ENCODE results near the gene ANXA1.

Gene ANXA1

GRCh38 chr9:73152543-73152844 is 829 bp downstream of the ANXA1 start:
- TF ChIP-seq POU2F2 (IDR thresholded peaks at IDR 0.05; ENCODE audit: low read depth, low read length): no peak
- TF ChIP-seq POLR2AphosphoS5 (IDR thresholded peaks at IDR 0.05; ENCODE audit: low read depth, low read length): no peak
- TF ChIP-seq PAX5 (IDR thresholded peaks at IDR 0.05; ENCODE audit: insufficient read depth, low read length, severe bottlenecking): no peak
- no peak for TF ChIP-seq SPI1 (IDR thresholded peaks at IDR 0.05; ENCODE audit: low read depth, low read length)
- no peak for TF ChIP-seq POLR2A (IDR thresholded peaks at IDR 0.05; ENCODE audit: low read depth, low read length)
- no peak for TF ChIP-seq TAF1 (IDR thresholded peaks at IDR 0.05; ENCODE audit: low read depth, low read length)
- no peak for DNase-seq (ENCODE audit: insufficient read length, low spot score)
- no peak for FAIRE-seq

DNA sequence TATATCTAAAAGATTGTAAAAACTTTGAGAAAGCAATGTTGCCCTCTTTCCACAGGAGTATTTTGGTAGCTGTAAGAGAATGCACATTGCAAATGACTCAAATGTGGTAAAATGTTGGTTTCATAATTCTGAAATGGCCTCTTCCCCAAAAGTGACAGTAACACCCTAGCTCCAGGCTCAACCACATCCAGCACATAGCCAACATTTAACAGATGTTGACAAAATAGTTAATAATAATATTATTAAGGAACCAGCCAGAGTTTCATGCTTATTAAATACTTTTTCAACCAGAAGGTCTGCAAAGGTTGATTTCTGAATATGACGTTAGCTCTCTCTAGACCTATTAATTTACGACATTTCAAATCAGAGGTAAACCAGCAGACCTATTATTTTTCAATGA is 1.3 kb downstream of the ANXA1 start:
- DNase-seq (ENCODE audit: insufficient read length, low spot score) (peak; percentile 3), FAIRE-seq (peak; percentile 84)
- TF ChIP-seq SPI1 (IDR thresholded peaks at IDR 0.05; ENCODE audit: low read depth, low read length): peak; percentile 68
- TF ChIP-seq POLR2AphosphoS5 (IDR thresholded peaks at IDR 0.05; ENCODE audit: low read depth, low read length): no peak

GRCh38 chr9:73153793-73154227 is 2.1 kb downstream of the ANXA1 start:
- FAIRE-seq: peak; percentile 23
- no peak for TF ChIP-seq POLR2AphosphoS5 (IDR thresholded peaks at IDR 0.05; ENCODE audit: low read depth, low read length)
- TF ChIP-seq PAX5 (IDR thresholded peaks at IDR 0.05; ENCODE audit: insufficient read depth, low read length, severe bottlenecking): no peak
- TF ChIP-seq POU2F2 (IDR thresholded peaks at IDR 0.05; ENCODE audit: low read depth, low read length): no peak
- TF ChIP-seq SPI1 (IDR thresholded peaks at IDR 0.05; ENCODE audit: low read depth, low read length): no peak
- TF ChIP-seq TAF1 (IDR thresholded peaks at IDR 0.05; ENCODE audit: low read depth, low read length): no peak
- TF ChIP-seq POLR2A (IDR thresholded peaks at IDR 0.05; ENCODE audit: low read depth, low read length): no peak
- DNase-seq (ENCODE audit: insufficient read length, low spot score): no peak

DNA sequence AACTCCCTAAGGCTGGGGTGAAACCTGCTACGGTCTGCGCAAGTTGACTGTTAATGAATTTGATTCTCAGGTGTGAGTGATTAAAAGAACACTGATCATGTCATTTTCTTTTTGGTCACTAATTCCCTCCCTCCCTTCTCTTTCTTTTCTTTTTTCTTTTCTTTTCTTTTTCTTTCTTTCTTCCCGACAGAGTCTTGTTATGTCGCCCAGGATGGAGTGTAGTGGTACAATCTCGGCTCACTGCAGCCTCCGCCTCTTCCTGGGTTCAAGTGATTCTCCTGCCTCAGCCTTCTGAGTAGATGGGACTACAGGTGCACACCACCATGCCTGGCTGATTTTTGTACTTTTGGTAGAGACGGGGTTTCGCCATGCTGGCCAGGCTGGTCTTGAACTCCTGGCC is 2.6 kb downstream of the ANXA1 start:
- DNase-seq (ENCODE audit: insufficient read length, low spot score) (no peak), FAIRE-seq (no peak)
- TF ChIP-seq POLR2AphosphoS5 (IDR thresholded peaks at IDR 0.05; ENCODE audit: low read depth, low read length): no peak
- no peak for TF ChIP-seq PAX5 (IDR thresholded peaks at IDR 0.05; ENCODE audit: insufficient read depth, low read length, severe bottlenecking)
- no peak for TF ChIP-seq POU2F2 (IDR thresholded peaks at IDR 0.05; ENCODE audit: low read depth, low read length)
- TF ChIP-seq POLR2A (IDR thresholded peaks at IDR 0.05; ENCODE audit: low read depth, low read length): no peak
- no peak for TF ChIP-seq TAF1 (IDR thresholded peaks at IDR 0.05; ENCODE audit: low read depth, low read length)
- TF ChIP-seq SPI1 (IDR thresholded peaks at IDR 0.05; ENCODE audit: low read depth, low read length): no peak

GRCh38 chr9:73154722-73155121 is 3.1 kb downstream of the ANXA1 start:
- FAIRE-seq (peak; percentile 59), DNase-seq (ENCODE audit: insufficient read length, low spot score) (no peak)
- TF ChIP-seq TAF1 (IDR thresholded peaks at IDR 0.05; ENCODE audit: low read depth, low read length) (no peak), PAX5 (IDR thresholded peaks at IDR 0.05; ENCODE audit: insufficient read depth, low read length, severe bottlenecking) (no peak), POLR2A (IDR thresholded peaks at IDR 0.05; ENCODE audit: low read depth, low read length) (no peak), SPI1 (IDR thresholded peaks at IDR 0.05; ENCODE audit: low read depth, low read length) (no peak), POLR2AphosphoS5 (IDR thresholded peaks at IDR 0.05; ENCODE audit: low read depth, low read length) (no peak), POU2F2 (IDR thresholded peaks at IDR 0.05; ENCODE audit: low read depth, low read length) (no peak)

DNA sequence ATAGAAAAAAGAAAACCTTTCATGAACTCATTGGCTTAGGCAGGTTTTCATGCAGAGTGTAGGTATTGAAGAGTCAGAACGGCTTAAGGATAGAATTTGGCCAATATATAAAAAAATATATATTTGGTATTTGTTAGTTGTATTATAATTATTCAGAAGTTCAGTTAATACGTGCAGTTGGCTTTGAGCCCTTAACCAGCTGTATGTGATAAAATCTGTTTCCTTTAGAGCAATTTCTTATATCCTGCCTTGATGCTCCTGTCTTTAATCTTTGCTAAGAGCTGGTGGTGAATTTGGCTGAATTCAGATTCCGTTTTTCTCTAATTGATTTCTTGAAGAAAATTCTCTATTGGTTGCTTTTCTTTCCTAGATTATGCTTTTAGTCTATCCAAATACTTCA is 3.7 kb downstream of the ANXA1 start:
- TF ChIP-seq PAX5 (IDR thresholded peaks at IDR 0.05; ENCODE audit: insufficient read depth, low read length, severe bottlenecking) (no peak), SPI1 (IDR thresholded peaks at IDR 0.05; ENCODE audit: low read depth, low read length) (no peak), POLR2A (IDR thresholded peaks at IDR 0.05; ENCODE audit: low read depth, low read length) (no peak), POLR2AphosphoS5 (IDR thresholded peaks at IDR 0.05; ENCODE audit: low read depth, low read length) (no peak), POU2F2 (IDR thresholded peaks at IDR 0.05; ENCODE audit: low read depth, low read length) (no peak)
- FAIRE-seq: no peak
- DNase-seq (ENCODE audit: insufficient read length, low spot score): no peak

GRCh38 chr9:73155968-73156864 is 4.6 kb downstream of the ANXA1 start:
- peak; percentile 70 for FAIRE-seq
- TF ChIP-seq POU2F2 (IDR thresholded peaks at IDR 0.05; ENCODE audit: low read depth, low read length): no peak

GRCh38 chr9:73156865-73157187 is 5.2 kb downstream of the ANXA1 start:
- no peak for TF ChIP-seq PAX5 (IDR thresholded peaks at IDR 0.05; ENCODE audit: insufficient read depth, low read length, severe bottlenecking)
- TF ChIP-seq TAF1 (IDR thresholded peaks at IDR 0.05; ENCODE audit: low read depth, low read length): no peak
- no peak for TF ChIP-seq POLR2A (IDR thresholded peaks at IDR 0.05; ENCODE audit: low read depth, low read length)
- TF ChIP-seq POLR2AphosphoS5 (IDR thresholded peaks at IDR 0.05; ENCODE audit: low read depth, low read length): no peak
- no peak for FAIRE-seq
- DNase-seq (ENCODE audit: insufficient read length, low spot score): no peak

More at GRCh38 chr9:73155968-73156864, 4.6 kb downstream of the ANXA1 start:
- no peak for DNase-seq (ENCODE audit: insufficient read length, low spot score)

DNA sequence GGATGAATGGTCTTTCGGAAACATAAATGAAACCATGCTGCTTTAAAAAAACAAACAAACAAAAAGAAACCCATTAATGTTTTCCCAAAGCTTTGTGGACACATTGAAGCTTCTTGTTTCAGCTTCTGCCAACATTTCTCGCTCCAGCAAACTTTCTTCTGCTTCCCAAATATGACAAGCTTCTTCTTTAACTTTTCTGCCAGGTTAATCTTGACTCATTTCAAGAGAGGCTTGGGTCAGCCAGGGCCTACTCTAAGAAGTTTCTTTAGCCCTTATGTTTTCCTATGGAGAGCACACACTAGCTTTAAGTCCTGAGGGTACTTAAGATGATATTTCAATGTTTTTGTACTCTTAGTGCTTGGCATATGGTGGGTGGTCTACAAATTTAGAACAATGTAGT is 6.1 kb downstream of the ANXA1 start:
- TF ChIP-seq POU2F2 (IDR thresholded peaks at IDR 0.05; ENCODE audit: low read depth, low read length): no peak
- TF ChIP-seq POLR2A (IDR thresholded peaks at IDR 0.05; ENCODE audit: low read depth, low read length): no peak
- TF ChIP-seq POLR2AphosphoS5 (IDR thresholded peaks at IDR 0.05; ENCODE audit: low read depth, low read length): no peak
- no peak for TF ChIP-seq TAF1 (IDR thresholded peaks at IDR 0.05; ENCODE audit: low read depth, low read length)
- no peak for TF ChIP-seq SPI1 (IDR thresholded peaks at IDR 0.05; ENCODE audit: low read depth, low read length)
- no peak for FAIRE-seq
- DNase-seq (ENCODE audit: insufficient read length, low spot score): no peak

- FAIRE-seq (no peak), DNase-seq (ENCODE audit: insufficient read length, low spot score) (no peak)
- no peak for TF ChIP-seq SPI1 (IDR thresholded peaks at IDR 0.05; ENCODE audit: low read depth, low read length)
- no peak for TF ChIP-seq POLR2AphosphoS5 (IDR thresholded peaks at IDR 0.05; ENCODE audit: low read depth, low read length)
- no peak for TF ChIP-seq POLR2A (IDR thresholded peaks at IDR 0.05; ENCODE audit: low read depth, low read length)
- no peak for TF ChIP-seq TAF1 (IDR thresholded peaks at IDR 0.05; ENCODE audit: low read depth, low read length)
These were observed 7.1 kb downstream of the ANXA1 start for GRCh38 chr9:73158723-73159122.

All from GM12891 (cell line).